ENCODE measurements around the gene GRB14.

The GRB14 gene

GRCh38 chr2:164662066-164662465 lies 40.8 kb upstream of the GRB14 start:
- no peak for DNase-seq (ENCODE audit: low read depth)
- TF ChIP-seq POLR2A (IDR thresholded peaks at IDR 0.05; ENCODE audit: extremely low read depth, insufficient read length) (no peak), MYC (IDR thresholded peaks at IDR 0.05; ENCODE audit: low read depth, low read length) (no peak), MAX (IDR thresholded peaks at IDR 0.05; ENCODE audit: low read depth, low read length) (no peak), CTCF (IDR thresholded peaks at IDR 0.05; ENCODE audit: low read depth, low read length) (no peak)
- H3K4me3 ChIP-seq (ENCODE audit: low read depth, low read length), result no peak overlapping the region

DNA sequence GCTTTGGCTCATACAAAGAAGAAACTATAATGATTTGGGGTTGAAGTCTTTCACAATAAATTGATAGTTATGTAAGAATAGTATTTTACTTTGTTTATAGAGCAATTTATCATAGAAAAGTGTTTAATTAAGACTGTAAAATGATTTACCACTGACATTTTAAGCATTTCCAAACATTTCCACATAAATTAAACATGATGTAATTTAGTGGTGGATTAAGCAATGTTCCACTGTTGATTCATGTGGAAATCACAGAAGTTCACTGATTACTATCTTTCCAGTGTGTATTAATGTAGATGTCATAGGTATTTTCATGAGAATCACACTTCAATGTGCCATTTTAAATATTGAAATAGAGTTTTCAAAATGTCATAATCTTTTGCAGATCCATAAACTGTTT lies 40.1 kb upstream of the GRB14 start:
- no peak for DNase-seq (ENCODE audit: low read depth)
- no peak overlapping the region for H3K4me3 ChIP-seq (ENCODE audit: low read depth, low read length)
- TF ChIP-seq MYC (IDR thresholded peaks at IDR 0.05; ENCODE audit: low read depth, low read length) (no peak), POLR2A (IDR thresholded peaks at IDR 0.05; ENCODE audit: extremely low read depth, insufficient read length) (no peak), MAX (IDR thresholded peaks at IDR 0.05; ENCODE audit: low read depth, low read length) (no peak), CTCF (IDR thresholded peaks at IDR 0.05; ENCODE audit: low read depth, low read length) (no peak)

DNA sequence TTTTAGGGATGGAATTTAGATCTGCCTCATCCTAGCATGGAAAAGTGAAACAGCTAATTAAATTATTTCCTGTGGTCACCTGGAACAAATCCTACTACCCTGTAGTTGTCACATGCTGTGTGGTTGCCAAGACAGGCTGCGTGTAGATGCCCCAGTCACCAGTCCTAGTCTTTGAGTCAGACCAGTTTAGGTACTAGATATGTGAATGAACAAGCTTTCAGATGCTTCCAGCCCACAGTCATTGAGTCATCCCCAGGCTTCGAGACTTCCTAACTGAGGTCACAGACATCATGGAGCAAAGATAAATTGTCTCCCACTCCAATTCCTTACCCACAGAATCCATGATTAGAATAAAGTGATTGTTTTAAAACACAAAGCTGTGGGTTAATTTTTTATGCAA lies 35.8 kb upstream of the GRB14 start:
- no peak for DNase-seq (ENCODE audit: low read depth)
- H3K4me3 ChIP-seq (ENCODE audit: low read depth, low read length), result no peak overlapping the region
- TF ChIP-seq CTCF (IDR thresholded peaks at IDR 0.05; ENCODE audit: low read depth, low read length) (no peak), MYC (IDR thresholded peaks at IDR 0.05; ENCODE audit: low read depth, low read length) (no peak), POLR2A (IDR thresholded peaks at IDR 0.05; ENCODE audit: extremely low read depth, insufficient read length) (no peak), MAX (IDR thresholded peaks at IDR 0.05; ENCODE audit: low read depth, low read length) (no peak)

GRCh38 chr2:164655750-164656149 lies 34.5 kb upstream of the GRB14 start:
- DNase-seq (ENCODE audit: low read depth), result no peak
- H3K4me3 ChIP-seq (ENCODE audit: low read depth, low read length), result no peak overlapping the region

DNA sequence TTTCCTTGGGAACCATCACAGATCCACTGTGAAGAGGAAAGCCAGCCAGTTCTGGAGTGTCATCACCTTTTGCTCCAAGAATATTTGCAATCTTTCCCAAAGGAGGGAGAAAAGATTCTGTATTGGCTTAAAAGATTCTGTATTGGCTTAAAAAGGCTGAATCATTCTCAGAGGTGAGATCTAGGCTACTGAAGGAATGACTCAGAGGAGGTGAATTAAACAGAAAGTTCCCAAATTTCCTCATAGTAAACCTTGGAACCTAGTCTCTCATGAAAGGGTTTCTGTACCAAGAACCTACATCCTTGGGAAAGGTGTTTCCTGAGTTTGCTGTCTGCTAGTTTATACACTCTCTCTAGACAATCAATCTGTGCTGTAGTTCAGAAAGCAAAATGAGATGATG lies 34.1 kb upstream of the GRB14 start:
- DNase-seq (ENCODE audit: low read depth), result no peak
- no peak for TF ChIP-seq POLR2A (IDR thresholded peaks at IDR 0.05; ENCODE audit: extremely low read depth, insufficient read length)
- TF ChIP-seq CTCF (IDR thresholded peaks at IDR 0.05; ENCODE audit: low read depth, low read length), result no peak
- no peak for TF ChIP-seq MYC (IDR thresholded peaks at IDR 0.05; ENCODE audit: low read depth, low read length)
- TF ChIP-seq MAX (IDR thresholded peaks at IDR 0.05; ENCODE audit: low read depth, low read length), result no peak
- no peak overlapping the region for H3K4me3 ChIP-seq (ENCODE audit: low read depth, low read length)

More at GRCh38 chr2:164655750-164656149, 34.5 kb upstream of the GRB14 start:
- TF ChIP-seq MYC (IDR thresholded peaks at IDR 0.05; ENCODE audit: low read depth, low read length) (no peak), CTCF (IDR thresholded peaks at IDR 0.05; ENCODE audit: low read depth, low read length) (no peak), POLR2A (IDR thresholded peaks at IDR 0.05; ENCODE audit: extremely low read depth, insufficient read length) (no peak), MAX (IDR thresholded peaks at IDR 0.05; ENCODE audit: low read depth, low read length) (no peak)

- no peak for TF ChIP-seq MAX (IDR thresholded peaks at IDR 0.05; ENCODE audit: low read depth, low read length)
- no peak for TF ChIP-seq POLR2A (IDR thresholded peaks at IDR 0.05; ENCODE audit: extremely low read depth, insufficient read length)
- no peak for TF ChIP-seq CTCF (IDR thresholded peaks at IDR 0.05; ENCODE audit: low read depth, low read length)
- TF ChIP-seq MYC (IDR thresholded peaks at IDR 0.05; ENCODE audit: low read depth, low read length), result no peak
- DNase-seq (ENCODE audit: low read depth), result no peak
- no peak overlapping the region for H3K4me3 ChIP-seq (ENCODE audit: low read depth, low read length)
These were observed 30.1 kb upstream of the GRB14 start for GRCh38 chr2:164651361-164651760.
